HG02981 (cell line): ENCODE measurements around the gene D2HGDH.
"Not testable (repeated sequence)": the region's sequence is repeated elsewhere in the genome, so short reads cannot be mapped to it uniquely, and the experiment has no call there.

Source experiments
- ATAC-seq: cut with Tn5 transposase; IDR thresholded peaks from one replicate; pipeline ENCODE4 v1.9.1; 2021; ENCODE audit warnings: mild to moderate bottlenecking, moderate library complexity; ENCODE audit not compliant: unreplicated experiment

The D2HGDH gene

GRCh38 chr2:241748468-241749256 is 14.2 kb downstream of the D2HGDH start:
- ATAC-seq: no peak

GRCh38 chr2:241750076-241750840 is 15.8 kb downstream of the D2HGDH start:
- ATAC-seq: no peak

GRCh38 chr2:241751152-241751551 is 16.7 kb downstream of the D2HGDH start:
- no peak for ATAC-seq

GRCh38 chr2:241751776-241752175 is 17.3 kb downstream of the D2HGDH start:
- ATAC-seq: no peak

GRCh38 chr2:241752253-241752652 is 17.8 kb downstream of the D2HGDH start:
- no peak for ATAC-seq

- ATAC-seq: no peak
These were observed 18.4 kb downstream of the D2HGDH start for GRCh38 chr2:241752689-241753276.

- no peak for ATAC-seq
These were observed 19.1 kb downstream of the D2HGDH start for GRCh38 chr2:241753493-241753892.

GRCh38 chr2:241754042-241754441 is 19.6 kb downstream of the D2HGDH start:
- ATAC-seq: no peak

- no peak for ATAC-seq
These were observed 20.7 kb downstream of the D2HGDH start for GRCh38 chr2:241755166-241755565.

GRCh38 chr2:241755777-241756176 is 21.3 kb downstream of the D2HGDH start:
- no peak for ATAC-seq

GRCh38 chr2:241759067-241759807 is 24.8 kb downstream of the D2HGDH start:
- ATAC-seq: no peak

- ATAC-seq: not testable (repeated sequence)
These were observed 25.5 kb downstream of the D2HGDH start for GRCh38 chr2:241759893-241760292.

GRCh38 chr2:241760301-241760771 is 25.9 kb downstream of the D2HGDH start:
- ATAC-seq: no peak

GRCh38 chr2:241762321-241762932 is 28.0 kb downstream of the D2HGDH start:
- ATAC-seq: no peak

- no peak for ATAC-seq
These were observed 28.5 kb downstream of the D2HGDH start for GRCh38 chr2:241762933-241763369.

- ATAC-seq: no peak
These were observed 29.3 kb downstream of the D2HGDH start for GRCh38 chr2:241763551-241764274.

GRCh38 chr2:241764275-241765241 is 30.1 kb downstream of the D2HGDH start:
- no peak for ATAC-seq

GRCh38 chr2:241767464-241768250 is 33.2 kb downstream of the D2HGDH start:
- no peak for ATAC-seq
